ENCODE measurements around the gene PODXL2.

PODXL2 gene

GRCh38 chr3:127717357-127718244 is 88.6 kb downstream of the PODXL2 start:
- no peak for DNase-seq (ENCODE audit: low read depth in 1 of 2, low spot score in 1 of 2)

GRCh38 chr3:127718245-127718915 is 89.4 kb downstream of the PODXL2 start:
- Histone ChIP-seq H3K4me3 (replicated peaks; ENCODE audit: insufficient read depth, low read length) (no peak overlapping the region), H3K27ac (replicated peaks) (no peak overlapping the region), H3K27me3 (ENCODE audit: insufficient read depth, poor library complexity, severe bottlenecking) (no peaks in the 10 kb centered on the region)
- TF ChIP-seq GABPA (IDR thresholded peaks at IDR 0.05; ENCODE audit: low read depth), result no peak
- TF ChIP-seq SPI1 (IDR thresholded peaks at IDR 0.05; ENCODE audit: borderline replicate concordance, low read depth), result no peak
- TF ChIP-seq, protein P1, sequence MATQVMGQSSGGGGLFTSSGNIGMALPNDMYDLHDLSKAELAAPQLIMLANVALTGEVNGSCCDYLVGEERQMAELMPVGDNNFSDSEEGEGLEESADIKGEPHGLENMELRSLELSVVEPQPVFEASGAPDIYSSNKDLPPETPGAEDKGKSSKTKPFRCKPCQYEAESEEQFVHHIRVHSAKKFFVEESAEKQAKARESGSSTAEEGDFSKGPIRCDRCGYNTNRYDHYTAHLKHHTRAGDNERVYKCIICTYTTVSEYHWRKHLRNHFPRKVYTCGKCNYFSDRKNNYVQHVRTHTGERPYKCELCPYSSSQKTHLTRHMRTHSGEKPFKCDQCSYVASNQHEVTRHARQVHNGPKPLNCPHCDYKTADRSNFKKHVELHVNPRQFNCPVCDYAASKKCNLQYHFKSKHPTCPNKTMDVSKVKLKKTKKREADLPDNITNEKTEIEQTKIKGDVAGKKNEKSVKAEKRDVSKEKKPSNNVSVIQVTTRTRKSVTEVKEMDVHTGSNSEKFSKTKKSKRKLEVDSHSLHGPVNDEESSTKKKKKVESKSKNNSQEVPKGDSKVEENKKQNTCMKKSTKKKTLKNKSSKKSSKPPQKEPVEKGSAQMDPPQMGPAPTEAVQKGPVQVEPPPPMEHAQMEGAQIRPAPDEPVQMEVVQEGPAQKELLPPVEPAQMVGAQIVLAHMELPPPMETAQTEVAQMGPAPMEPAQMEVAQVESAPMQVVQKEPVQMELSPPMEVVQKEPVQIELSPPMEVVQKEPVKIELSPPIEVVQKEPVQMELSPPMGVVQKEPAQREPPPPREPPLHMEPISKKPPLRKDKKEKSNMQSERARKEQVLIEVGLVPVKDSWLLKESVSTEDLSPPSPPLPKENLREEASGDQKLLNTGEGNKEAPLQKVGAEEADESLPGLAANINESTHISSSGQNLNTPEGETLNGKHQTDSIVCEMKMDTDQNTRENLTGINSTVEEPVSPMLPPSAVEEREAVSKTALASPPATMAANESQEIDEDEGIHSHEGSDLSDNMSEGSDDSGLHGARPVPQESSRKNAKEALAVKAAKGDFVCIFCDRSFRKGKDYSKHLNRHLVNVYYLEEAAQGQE (IDR thresholded peaks at IDR 0.05; ENCODE audit: insufficient replicate concordance, low read depth), result no peak
- TF ChIP-seq CTCF (IDR thresholded peaks at IDR 0.05; ENCODE audit: insufficient read depth, low read length), result no peak
- no peak for TF ChIP-seq POLR2AphosphoS5 (IDR thresholded peaks at IDR 0.05; ENCODE audit: low read depth)
- no peak for DNase-seq (ENCODE audit: low read depth in 1 of 2, low spot score in 1 of 2)

More at GRCh38 chr3:127717357-127718244, 88.6 kb downstream of the PODXL2 start:
- H3K4me3 ChIP-seq (replicated peaks; ENCODE audit: insufficient read depth, low read length), result no peak overlapping the region
- TF ChIP-seq POLR2AphosphoS5 (IDR thresholded peaks at IDR 0.05; ENCODE audit: low read depth), result no peak
- TF ChIP-seq, protein P1 (IDR thresholded peaks at IDR 0.05; ENCODE audit: insufficient replicate concordance, low read depth), result no peak
- TF ChIP-seq CTCF (IDR thresholded peaks at IDR 0.05; ENCODE audit: insufficient read depth, low read length), result no peak
- TF ChIP-seq GABPA (IDR thresholded peaks at IDR 0.05; ENCODE audit: low read depth), result no peak
- TF ChIP-seq SPI1 (IDR thresholded peaks at IDR 0.05; ENCODE audit: borderline replicate concordance, low read depth), result no peak
- H3K27ac ChIP-seq (replicated peaks), result no peak overlapping the region
- H3K27me3 ChIP-seq (ENCODE audit: insufficient read depth, poor library complexity, severe bottlenecking), result no peaks in the 10 kb centered on the region

GRCh38 chr3:127718916-127719290 is 89.9 kb downstream of the PODXL2 start:
- no peak overlapping the region for H3K4me3 ChIP-seq (replicated peaks; ENCODE audit: insufficient read depth, low read length)
- H3K27ac ChIP-seq (replicated peaks), result no peak overlapping the region
- no peaks in the 10 kb centered on the region for H3K27me3 ChIP-seq (ENCODE audit: insufficient read depth, poor library complexity, severe bottlenecking)
- DNase-seq (ENCODE audit: low read depth in 1 of 2, low spot score in 1 of 2), result no peak
- TF ChIP-seq SPI1 (IDR thresholded peaks at IDR 0.05; ENCODE audit: borderline replicate concordance, low read depth) (no peak), POLR2AphosphoS5 (IDR thresholded peaks at IDR 0.05; ENCODE audit: low read depth) (no peak), CTCF (IDR thresholded peaks at IDR 0.05; ENCODE audit: insufficient read depth, low read length) (no peak), GABPA (IDR thresholded peaks at IDR 0.05; ENCODE audit: low read depth) (no peak)
- TF ChIP-seq, protein P1 (IDR thresholded peaks at IDR 0.05; ENCODE audit: insufficient replicate concordance, low read depth), result no peak

Measured in HL-60 (cell line).